ENCODE results near the gene SMC5. TPM values are rescaled to one million over a fixed set of nuclear protein-coding genes. Genes with fewer than 3 reads are reported as not detected.

Gene SMC5
- total and polyA plus RNA-seq, 4 donors: 5.6 to 70.8 (median 10.3) TPM

GRCh38 chr9:70285981-70286598, 27.3 kb downstream of the SMC5 start:
- TF ChIP-seq FOXA2 (IDR thresholded peaks at IDR 0.05) (no peak), EGR1 (IDR thresholded peaks at IDR 0.05; ENCODE audit: low read depth in 2 of 2) (no peak), HNF4A (conservative IDR thresholded peaks at IDR 0.05) (no peak), MAX (IDR thresholded peaks at IDR 0.05) (no peak), HNF4G (IDR thresholded peaks at IDR 0.05) (no peak), RXRA (IDR thresholded peaks at IDR 0.05) (no peak), GABPA (IDR thresholded peaks at IDR 0.05 in 1 of 2, conservative IDR thresholded peaks at IDR 0.05 in 1 of 2) (no peak), TAF1 (conservative IDR thresholded peaks at IDR 0.05) (no peak), REST (IDR thresholded peaks at IDR 0.05) (no peak), YY1 (IDR thresholded peaks at IDR 0.05) (no peak), JUND (IDR thresholded peaks at IDR 0.05) (no peak), ZBTB33 (IDR thresholded peaks at IDR 0.05) (no peak), RAD21 (IDR thresholded peaks at IDR 0.05) (no peak), ATF3 (IDR thresholded peaks at IDR 0.05) (no peak)
- DNase-seq (ENCODE audit: low spot score): no peak
- no peaks in the 10 kb centered on the region for H3K9me3 ChIP-seq (ENCODE audit: control insufficient read depth in 4 of 4, low read length in 3 of 4)
- no peak overlapping the region for H3K27ac ChIP-seq (ENCODE audit: low read depth in 1 of 2, low read length in 2 of 2)
- H3K9ac ChIP-seq (ENCODE audit: low read depth in 1 of 2, low read length in 2 of 2): no peak overlapping the region
- no peak overlapping the region for H3K4me3 ChIP-seq (ENCODE audit: low read depth in 1 of 3, low read length in 3 of 3)
- WGBS: 84% methylated on average over 4 of the region's 4 CpGs
- H3K27me3 ChIP-seq (ENCODE audit: control insufficient read depth in 4 of 4, insufficient read depth in 4 of 4, low read length in 3 of 4): no peaks in the 10 kb centered on the region
- H3K4me1 ChIP-seq (ENCODE audit: control insufficient read depth in 4 of 4, insufficient read depth in 4 of 4, low read length in 3 of 4): no peaks in the 10 kb centered on the region
- peaks cover 4 to 33% (median 13%) of the 10 kb centered on the region in 4 donors for H3K36me3 ChIP-seq (ENCODE audit: control insufficient read depth in 4 of 4, insufficient read depth in 3 of 4, low read depth in 1 of 4, low read length in 3 of 4)

GRCh38 chr9:70290626-70291025, 31.8 kb downstream of the SMC5 start:
- no peak for DNase-seq (ENCODE audit: low spot score)
- Histone ChIP-seq H3K4me1 (ENCODE audit: control insufficient read depth in 4 of 4, insufficient read depth in 4 of 4, low read length in 3 of 4) (no peaks in the 10 kb centered on the region), H3K4me3 (ENCODE audit: low read depth in 1 of 3, low read length in 3 of 3) (no peak overlapping the region), H3K36me3 (ENCODE audit: control insufficient read depth in 4 of 4, insufficient read depth in 3 of 4, low read depth in 1 of 4, low read length in 3 of 4) (peaks cover 0 to 10% (median 5%) of the 10 kb centered on the region in 4 donors), H3K27ac (ENCODE audit: low read depth in 1 of 2, low read length in 2 of 2) (no peak overlapping the region), H3K27me3 (ENCODE audit: control insufficient read depth in 4 of 4, insufficient read depth in 4 of 4, low read length in 3 of 4) (no peaks in the 10 kb centered on the region), H3K9me3 (ENCODE audit: control insufficient read depth in 4 of 4, low read length in 3 of 4) (no peaks in the 10 kb centered on the region), H3K9ac (ENCODE audit: low read depth in 1 of 2, low read length in 2 of 2) (no peak overlapping the region)
- WGBS: 89% methylated on average over 3 of the region's 3 CpGs
- TF ChIP-seq FOXA2 (IDR thresholded peaks at IDR 0.05) (no peak), ZBTB33 (IDR thresholded peaks at IDR 0.05) (no peak), YY1 (IDR thresholded peaks at IDR 0.05) (no peak), GABPA (IDR thresholded peaks at IDR 0.05 in 1 of 2, conservative IDR thresholded peaks at IDR 0.05 in 1 of 2) (no peak), NR2F2 (IDR thresholded peaks at IDR 0.05) (no peak), CTCF (IDR thresholded peaks at IDR 0.05; ENCODE audit: low read depth, low read length, missing input control) (no peak), RAD21 (IDR thresholded peaks at IDR 0.05) (no peak), MAX (IDR thresholded peaks at IDR 0.05) (no peak), TAF1 (conservative IDR thresholded peaks at IDR 0.05) (no peak), RXRA (IDR thresholded peaks at IDR 0.05) (no peak), HNF4A (conservative IDR thresholded peaks at IDR 0.05) (no peak), HNF4G (IDR thresholded peaks at IDR 0.05) (no peak), FOXA1 (IDR thresholded peaks at IDR 0.05) (no peak), ATF3 (IDR thresholded peaks at IDR 0.05) (no peak), JUND (IDR thresholded peaks at IDR 0.05) (no peak), EGR1 (IDR thresholded peaks at IDR 0.05; ENCODE audit: low read depth in 2 of 2) (no peak)

All from liver (tissue), 9 donors.